ENCODE measurements around the gene OGFR.

Gene OGFR

DNA sequence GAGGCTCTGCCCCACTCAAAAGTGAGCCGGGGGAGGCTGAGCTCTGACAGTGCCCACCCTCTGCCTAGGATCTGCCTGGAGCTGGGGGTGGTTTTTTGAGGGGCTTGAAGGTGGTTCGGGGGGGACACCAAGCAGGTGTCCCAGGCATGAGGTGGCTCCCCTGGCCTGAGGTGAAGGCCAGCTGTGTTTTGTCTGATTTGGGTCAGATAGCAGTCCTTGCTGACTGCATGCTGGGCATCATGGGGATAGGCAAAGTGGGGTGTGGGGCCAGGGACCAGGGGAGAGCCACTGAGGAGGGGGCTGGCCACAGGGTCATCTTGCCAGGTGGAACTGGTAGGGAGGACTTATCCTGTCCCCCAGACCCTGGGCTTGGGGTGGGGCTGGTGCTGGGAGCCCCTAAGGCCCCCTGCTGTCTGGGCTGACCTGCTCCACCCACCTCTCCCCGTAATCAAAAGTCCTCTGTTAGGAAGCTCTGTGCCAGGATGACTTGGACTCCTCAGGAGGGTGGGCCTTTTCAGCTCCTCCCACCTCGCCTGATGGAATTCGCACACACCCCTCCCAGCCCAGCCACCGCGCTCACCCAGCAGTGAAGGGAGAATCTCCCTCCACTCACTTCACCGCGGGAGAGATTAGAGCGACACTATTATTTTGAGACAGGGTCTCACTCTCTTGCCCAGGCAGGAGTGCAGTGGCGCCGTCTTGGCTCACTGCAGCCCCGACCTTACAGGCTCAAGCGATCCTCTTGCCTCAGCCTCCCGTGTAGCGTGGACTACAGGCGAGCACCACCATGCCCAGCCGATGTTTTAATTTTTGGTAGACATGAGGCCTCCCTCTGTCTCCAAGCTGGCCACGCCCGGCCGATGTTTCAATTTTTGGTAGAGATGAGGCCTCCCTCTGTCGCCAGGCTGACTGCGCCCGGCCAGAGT is 10.7 kb downstream of the OGFR start (continued):
- TF ChIP-seq, protein P1, sequence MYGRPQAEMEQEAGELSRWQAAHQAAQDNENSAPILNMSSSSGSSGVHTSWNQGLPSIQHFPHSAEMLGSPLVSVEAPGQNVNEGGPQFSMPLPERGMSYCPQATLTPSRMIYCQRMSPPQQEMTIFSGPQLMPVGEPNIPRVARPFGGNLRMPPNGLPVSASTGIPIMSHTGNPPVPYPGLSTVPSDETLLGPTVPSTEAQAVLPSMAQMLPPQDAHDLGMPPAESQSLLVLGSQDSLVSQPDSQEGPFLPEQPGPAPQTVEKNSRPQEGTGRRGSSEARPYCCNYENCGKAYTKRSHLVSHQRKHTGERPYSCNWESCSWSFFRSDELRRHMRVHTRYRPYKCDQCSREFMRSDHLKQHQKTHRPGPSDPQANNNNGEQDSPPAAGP (tag by site-specific recombination; IDR thresholded peaks at IDR 0.05) = no peak
- TF ChIP-seq, protein P2, sequence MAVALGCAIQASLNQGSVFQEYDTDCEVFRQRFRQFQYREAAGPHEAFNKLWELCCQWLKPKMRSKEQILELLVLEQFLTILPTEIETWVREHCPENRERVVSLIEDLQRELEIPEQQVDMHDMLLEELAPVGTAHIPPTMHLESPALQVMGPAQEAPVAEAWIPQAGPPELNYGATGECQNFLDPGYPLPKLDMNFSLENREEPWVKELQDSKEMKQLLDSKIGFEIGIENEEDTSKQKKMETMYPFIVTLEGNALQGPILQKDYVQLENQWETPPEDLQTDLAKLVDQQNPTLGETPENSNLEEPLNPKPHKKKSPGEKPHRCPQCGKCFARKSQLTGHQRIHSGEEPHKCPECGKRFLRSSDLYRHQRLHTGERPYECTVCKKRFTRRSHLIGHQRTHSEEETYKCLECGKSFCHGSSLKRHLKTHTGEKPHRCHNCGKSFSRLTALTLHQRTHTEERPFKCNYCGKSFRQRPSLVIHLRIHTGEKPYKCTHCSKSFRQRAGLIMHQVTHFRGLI (tag by site-specific recombination; IDR thresholded peaks at IDR 0.05) = no peak
- peak; percentile 23; the same call in 1 of the 2 replicates for TF ChIP-seq SP2 (tag by site-specific recombination; IDR thresholded peaks at IDR 0.05)
- TF ChIP-seq GFI1B (tag by site-specific recombination; IDR thresholded peaks at IDR 0.05) = no peak
- TF ChIP-seq ZNF76 (tag by site-specific recombination; IDR thresholded peaks at IDR 0.05; ENCODE audit: borderline replicate concordance, low read depth) = no peak
- TF ChIP-seq YY1 (tag by site-specific recombination; IDR thresholded peaks at IDR 0.05) = no peak
- TF ChIP-seq, protein P3, sequence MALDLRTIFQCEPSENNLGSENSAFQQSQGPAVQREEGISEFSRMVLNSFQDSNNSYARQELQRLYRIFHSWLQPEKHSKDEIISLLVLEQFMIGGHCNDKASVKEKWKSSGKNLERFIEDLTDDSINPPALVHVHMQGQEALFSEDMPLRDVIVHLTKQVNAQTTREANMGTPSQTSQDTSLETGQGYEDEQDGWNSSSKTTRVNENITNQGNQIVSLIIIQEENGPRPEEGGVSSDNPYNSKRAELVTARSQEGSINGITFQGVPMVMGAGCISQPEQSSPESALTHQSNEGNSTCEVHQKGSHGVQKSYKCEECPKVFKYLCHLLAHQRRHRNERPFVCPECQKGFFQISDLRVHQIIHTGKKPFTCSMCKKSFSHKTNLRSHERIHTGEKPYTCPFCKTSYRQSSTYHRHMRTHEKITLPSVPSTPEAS (tag by site-specific recombination; IDR thresholded peaks at IDR 0.05) = no peak
- TF ChIP-seq, protein P4, sequence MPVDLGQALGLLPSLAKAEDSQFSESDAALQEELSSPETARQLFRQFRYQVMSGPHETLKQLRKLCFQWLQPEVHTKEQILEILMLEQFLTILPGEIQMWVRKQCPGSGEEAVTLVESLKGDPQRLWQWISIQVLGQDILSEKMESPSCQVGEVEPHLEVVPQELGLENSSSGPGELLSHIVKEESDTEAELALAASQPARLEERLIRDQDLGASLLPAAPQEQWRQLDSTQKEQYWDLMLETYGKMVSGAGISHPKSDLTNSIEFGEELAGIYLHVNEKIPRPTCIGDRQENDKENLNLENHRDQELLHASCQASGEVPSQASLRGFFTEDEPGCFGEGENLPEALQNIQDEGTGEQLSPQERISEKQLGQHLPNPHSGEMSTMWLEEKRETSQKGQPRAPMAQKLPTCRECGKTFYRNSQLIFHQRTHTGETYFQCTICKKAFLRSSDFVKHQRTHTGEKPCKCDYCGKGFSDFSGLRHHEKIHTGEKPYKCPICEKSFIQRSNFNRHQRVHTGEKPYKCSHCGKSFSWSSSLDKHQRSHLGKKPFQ (tag by site-specific recombination; IDR thresholded peaks at IDR 0.05) = no peak
- no peak for TF ChIP-seq ZNF146 (tag by site-specific recombination; IDR thresholded peaks at IDR 0.05)
- TF ChIP-seq, protein P5, sequence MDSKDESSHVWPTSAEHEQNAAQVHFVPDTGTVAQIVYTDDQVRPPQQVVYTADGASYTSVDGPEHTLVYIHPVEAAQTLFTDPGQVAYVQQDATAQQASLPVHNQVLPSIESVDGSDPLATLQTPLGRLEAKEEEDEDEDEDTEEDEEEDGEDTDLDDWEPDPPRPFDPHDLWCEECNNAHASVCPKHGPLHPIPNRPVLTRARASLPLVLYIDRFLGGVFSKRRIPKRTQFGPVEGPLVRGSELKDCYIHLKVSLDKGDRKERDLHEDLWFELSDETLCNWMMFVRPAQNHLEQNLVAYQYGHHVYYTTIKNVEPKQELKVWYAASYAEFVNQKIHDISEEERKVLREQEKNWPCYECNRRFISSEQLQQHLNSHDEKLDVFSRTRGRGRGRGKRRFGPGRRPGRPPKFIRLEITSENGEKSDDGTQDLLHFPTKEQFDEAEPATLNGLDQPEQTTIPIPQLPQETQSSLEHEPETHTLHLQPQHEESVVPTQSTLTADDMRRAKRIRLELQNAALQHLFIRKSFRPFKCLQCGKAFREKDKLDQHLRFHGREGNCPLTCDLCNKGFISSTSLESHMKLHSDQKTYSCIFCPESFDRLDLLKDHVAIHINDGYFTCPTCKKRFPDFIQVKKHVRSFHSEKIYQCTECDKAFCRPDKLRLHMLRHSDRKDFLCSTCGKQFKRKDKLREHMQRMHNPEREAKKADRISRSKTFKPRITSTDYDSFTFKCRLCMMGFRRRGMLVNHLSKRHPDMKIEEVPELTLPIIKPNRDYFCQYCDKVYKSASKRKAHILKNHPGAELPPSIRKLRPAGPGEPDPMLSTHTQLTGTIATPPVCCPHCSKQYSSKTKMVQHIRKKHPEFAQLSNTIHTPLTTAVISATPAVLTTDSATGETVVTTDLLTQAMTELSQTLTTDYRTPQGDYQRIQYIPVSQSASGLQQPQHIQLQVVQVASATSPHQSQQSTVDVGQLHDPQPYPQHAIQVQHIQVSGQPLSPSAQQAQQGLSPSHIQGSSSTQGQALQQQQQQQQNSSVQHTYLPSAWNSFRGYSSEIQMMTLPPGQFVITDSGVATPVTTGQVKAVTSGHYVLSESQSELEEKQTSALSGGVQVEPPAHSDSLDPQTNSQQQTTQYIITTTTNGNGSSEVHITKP (tag by site-specific recombination; IDR thresholded peaks at IDR 0.05) = peak; percentile 72
- TF ChIP-seq ZBTB8A (tag by site-specific recombination; IDR thresholded peaks at IDR 0.05) = no peak
- TF ChIP-seq, protein P6, sequence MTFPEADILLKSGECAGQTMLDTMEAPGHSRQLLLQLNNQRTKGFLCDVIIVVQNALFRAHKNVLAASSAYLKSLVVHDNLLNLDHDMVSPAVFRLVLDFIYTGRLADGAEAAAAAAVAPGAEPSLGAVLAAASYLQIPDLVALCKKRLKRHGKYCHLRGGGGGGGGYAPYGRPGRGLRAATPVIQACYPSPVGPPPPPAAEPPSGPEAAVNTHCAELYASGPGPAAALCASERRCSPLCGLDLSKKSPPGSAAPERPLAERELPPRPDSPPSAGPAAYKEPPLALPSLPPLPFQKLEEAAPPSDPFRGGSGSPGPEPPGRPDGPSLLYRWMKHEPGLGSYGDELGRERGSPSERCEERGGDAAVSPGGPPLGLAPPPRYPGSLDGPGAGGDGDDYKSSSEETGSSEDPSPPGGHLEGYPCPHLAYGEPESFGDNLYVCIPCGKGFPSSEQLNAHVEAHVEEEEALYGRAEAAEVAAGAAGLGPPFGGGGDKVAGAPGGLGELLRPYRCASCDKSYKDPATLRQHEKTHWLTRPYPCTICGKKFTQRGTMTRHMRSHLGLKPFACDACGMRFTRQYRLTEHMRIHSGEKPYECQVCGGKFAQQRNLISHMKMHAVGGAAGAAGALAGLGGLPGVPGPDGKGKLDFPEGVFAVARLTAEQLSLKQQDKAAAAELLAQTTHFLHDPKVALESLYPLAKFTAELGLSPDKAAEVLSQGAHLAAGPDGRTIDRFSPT (tag by site-specific recombination; IDR thresholded peaks at IDR 0.05) = peak; percentile 7; the same call in 1 of the 2 replicates
- TF ChIP-seq, protein P7, sequence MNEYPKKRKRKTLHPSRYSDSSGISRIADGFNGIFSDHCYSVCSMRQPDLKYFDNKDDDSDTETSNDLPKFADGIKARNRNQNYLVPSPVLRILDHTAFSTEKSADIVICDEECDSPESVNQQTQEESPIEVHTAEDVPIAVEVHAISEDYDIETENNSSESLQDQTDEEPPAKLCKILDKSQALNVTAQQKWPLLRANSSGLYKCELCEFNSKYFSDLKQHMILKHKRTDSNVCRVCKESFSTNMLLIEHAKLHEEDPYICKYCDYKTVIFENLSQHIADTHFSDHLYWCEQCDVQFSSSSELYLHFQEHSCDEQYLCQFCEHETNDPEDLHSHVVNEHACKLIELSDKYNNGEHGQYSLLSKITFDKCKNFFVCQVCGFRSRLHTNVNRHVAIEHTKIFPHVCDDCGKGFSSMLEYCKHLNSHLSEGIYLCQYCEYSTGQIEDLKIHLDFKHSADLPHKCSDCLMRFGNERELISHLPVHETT (tag by site-specific recombination; IDR thresholded peaks at IDR 0.05) = no peak
- TF ChIP-seq ZNF510 (tag by site-specific recombination; IDR thresholded peaks at IDR 0.05; ENCODE audit: insufficient replicate concordance) = no peak
- TF ChIP-seq ZNF654 (tag by site-specific recombination; IDR thresholded peaks at IDR 0.05; ENCODE audit: low read depth) = no peak
- no peak for TF ChIP-seq ZNF776 (tag by site-specific recombination; IDR thresholded peaks at IDR 0.05; ENCODE audit: borderline replicate concordance)
